ENCODE measurements around the gene MTMR3.

- TF ChIP-seq, protein P1, sequence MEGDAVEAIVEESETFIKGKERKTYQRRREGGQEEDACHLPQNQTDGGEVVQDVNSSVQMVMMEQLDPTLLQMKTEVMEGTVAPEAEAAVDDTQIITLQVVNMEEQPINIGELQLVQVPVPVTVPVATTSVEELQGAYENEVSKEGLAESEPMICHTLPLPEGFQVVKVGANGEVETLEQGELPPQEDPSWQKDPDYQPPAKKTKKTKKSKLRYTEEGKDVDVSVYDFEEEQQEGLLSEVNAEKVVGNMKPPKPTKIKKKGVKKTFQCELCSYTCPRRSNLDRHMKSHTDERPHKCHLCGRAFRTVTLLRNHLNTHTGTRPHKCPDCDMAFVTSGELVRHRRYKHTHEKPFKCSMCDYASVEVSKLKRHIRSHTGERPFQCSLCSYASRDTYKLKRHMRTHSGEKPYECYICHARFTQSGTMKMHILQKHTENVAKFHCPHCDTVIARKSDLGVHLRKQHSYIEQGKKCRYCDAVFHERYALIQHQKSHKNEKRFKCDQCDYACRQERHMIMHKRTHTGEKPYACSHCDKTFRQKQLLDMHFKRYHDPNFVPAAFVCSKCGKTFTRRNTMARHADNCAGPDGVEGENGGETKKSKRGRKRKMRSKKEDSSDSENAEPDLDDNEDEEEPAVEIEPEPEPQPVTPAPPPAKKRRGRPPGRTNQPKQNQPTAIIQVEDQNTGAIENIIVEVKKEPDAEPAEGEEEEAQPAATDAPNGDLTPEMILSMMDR (IDR thresholded peaks at IDR 0.05; ENCODE audit: low read depth, low read length, missing input control): no peak
- TF ChIP-seq REST (IDR thresholded peaks at IDR 0.05) (no peak), RAD21 (IDR thresholded peaks at IDR 0.05) (no peak), ATF3 (IDR thresholded peaks at IDR 0.05) (no peak), FOXA1 (IDR thresholded peaks at IDR 0.05) (no peak), YY1 (IDR thresholded peaks at IDR 0.05) (no peak)
These were observed 106.5 kb downstream of the MTMR3 start for GRCh38 chr22:29989446-29989845.
